AG10803 (cell line): Measurements from ENCODE around the gene NETO2.
"Not testable (repeated sequence)": the region's sequence is repeated elsewhere in the genome, so short reads cannot be mapped to it uniquely, and the experiment has no call there.

ENCODE experiments used
- DNase-seq: peaks from one replicate; pipeline ENCODE4 v3.0.0; 2010; ENCODE audit warnings: low read depth
- H3K4me3 ChIP-seq: 2 replicates; pipeline ENCODE4 v1.5.1; 2011; ENCODE audit warnings: mild to moderate bottlenecking, low read length, control low read depth
- CTCF ChIP-seq: conservative IDR thresholded peaks from 2 replicates; pipeline ENCODE4 v1.5.1; 2011; ENCODE audit warnings: mild to moderate bottlenecking, low read length, control low read depth, inconsistent platforms

Gene NETO2

DNA sequence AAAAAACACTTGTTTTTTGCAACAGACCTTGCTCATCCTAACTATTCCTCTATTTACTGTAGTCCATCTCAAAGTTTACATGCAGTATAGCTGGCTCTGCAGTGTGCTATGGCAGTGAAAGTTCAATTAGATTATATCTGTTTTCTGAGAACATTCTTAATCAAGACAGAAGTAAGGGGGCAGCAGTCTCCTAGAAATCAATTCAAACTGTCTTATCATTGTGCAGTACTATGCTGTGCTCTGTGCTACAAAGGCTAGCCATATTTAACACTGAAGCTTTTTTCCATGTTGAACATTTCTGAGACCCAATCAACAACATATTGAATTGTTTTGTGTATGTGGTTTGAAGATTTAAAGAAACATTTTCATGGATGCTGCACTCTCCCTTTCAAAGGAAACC is 11.4 kb downstream of the NETO2 start:
- no peak for DNase-seq
- no peak for TF ChIP-seq CTCF
- no peak overlapping the region for H3K4me3 ChIP-seq

DNA sequence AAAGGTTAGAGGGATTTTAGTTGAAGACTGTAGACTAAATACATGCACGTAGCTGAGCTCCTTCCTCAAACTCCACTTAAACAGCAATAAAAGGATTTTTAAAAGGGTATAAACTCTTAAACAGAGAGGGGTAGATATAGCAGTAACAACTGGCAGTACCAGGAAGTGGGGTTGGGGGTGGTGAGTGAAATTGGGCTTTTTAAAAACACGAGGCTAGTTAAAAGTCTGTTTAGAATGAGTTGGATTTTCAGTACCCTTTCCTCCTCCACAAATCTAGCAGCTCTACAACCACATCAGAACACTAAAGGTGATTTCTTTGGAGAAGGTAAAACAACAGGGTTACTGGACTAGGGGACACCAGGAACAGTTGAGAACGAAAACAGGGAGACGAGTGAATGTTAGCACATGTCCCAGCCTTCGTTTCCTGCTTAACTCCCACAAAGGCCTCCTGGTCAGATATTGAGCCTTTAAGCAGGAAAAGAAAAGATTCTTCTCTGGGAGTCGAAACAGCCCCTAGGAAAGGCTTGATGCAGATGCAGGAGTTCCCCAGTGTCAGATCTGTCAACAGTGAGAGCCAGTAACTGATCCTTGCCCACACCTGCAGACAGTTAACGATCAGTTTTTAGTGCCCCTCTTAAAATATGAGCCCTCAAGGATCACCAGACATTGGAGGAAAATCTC is 13.8 kb downstream of the NETO2 start:
- no peak for DNase-seq

GRCh38 chr16:47127541-47127940 is 16.2 kb downstream of the NETO2 start:
- no peak overlapping the region for H3K4me3 ChIP-seq
- DNase-seq = no peak
- no peak for TF ChIP-seq CTCF

More for the DNA sequence above, 13.8 kb downstream of the NETO2 start:
- no peak for TF ChIP-seq CTCF
- no peak overlapping the region for H3K4me3 ChIP-seq

DNA sequence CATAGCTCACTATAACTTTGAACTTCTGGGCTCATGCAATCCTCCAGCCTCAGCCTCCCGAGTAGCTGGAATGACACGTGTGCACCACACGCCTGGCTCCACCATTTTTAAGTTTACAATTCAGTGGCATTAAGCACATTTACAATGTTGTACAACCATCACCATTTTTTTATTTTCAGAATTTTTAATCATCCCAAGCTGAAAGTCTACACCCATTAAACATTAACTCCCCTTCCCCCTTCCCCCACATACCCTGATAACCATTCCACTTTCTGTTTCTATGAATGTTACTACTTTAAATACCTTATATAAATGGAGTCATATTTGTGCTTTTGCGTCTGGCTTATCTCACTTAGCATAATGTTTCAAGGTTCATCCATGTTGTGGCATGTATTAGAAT is 18.0 kb downstream of the NETO2 start:
- no peak overlapping the region for H3K4me3 ChIP-seq
- no peak for TF ChIP-seq CTCF
- DNase-seq = no peak

- no peak overlapping the region for H3K4me3 ChIP-seq
- no peak for TF ChIP-seq CTCF
- no peak for DNase-seq
Observed at GRCh38 chr16:47113130-47113529, 30.6 kb downstream of the NETO2 start.

GRCh38 chr16:47110939-47111338 is 32.8 kb downstream of the NETO2 start:
- TF ChIP-seq CTCF = no peak
- DNase-seq = no peak

DNA sequence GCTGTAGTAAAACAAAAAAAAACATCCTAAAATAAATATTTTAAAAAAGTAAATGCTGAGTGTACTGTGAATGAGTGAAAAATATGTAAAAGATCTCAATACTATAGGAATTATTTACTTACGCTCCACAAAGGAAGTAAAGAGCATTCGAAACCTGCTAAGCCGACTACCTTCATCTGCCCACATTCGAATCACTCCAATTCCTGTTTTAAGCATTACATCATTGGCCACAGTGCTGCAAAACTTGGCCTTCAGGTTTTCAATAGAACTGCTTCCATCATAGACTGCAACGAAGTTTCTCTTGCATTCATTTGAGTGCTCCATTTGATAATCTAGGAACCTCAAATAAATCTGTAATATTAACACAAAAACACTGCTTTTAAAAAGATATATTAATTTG is 34.4 kb downstream of the NETO2 start:
- DNase-seq = no peak
- TF ChIP-seq CTCF = no peak
- no peak overlapping the region for H3K4me3 ChIP-seq

More at GRCh38 chr16:47110939-47111338, 32.8 kb downstream of the NETO2 start:
- no peak overlapping the region for H3K4me3 ChIP-seq

DNA sequence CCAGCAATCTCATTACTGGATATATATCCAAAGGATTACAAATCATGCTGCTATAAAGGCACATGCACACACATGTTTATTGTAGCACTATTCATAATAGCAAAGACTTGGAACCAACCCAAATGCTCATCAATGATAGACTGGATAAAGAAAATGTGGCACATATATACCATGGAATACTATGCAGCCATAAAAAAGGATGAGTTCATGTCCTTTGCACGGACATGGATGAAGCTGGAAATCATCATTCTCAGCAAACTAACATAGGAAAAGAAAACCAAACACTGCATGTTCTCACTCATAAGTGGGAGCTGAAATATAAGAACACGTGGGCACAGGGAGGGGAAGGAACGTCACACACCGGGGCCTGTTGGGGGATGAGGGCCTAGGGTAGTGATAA is 40.8 kb downstream of the NETO2 start:
- DNase-seq, H3K4me3 ChIP-seq: not testable (repeated sequence)

DNA sequence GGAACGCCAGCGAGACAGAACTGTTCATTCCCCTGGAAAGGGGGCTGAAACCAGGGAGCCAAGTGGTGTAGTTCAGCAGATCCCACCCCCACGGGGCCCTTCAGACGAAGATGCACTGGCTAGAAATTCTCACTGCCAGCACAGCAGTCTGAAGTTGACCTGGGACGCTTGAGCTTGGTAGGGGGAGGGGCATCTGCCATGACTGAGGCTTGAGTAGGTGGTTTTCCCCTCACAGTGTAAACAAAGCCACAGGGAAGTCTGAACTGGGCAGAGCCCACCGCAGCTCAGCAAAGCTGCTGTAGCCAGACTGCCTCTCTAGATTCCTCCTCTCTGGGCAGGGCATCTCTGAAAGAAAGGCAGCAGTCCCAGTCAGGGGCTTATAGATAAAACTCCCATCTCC is 46.6 kb downstream of the NETO2 start:
- not testable (repeated sequence) for H3K4me3 ChIP-seq, DNase-seq
